HFFc6 (cell line): ENCODE data around the gene CDA. TPM values are rescaled to one million over a fixed set of nuclear protein-coding genes. Genes with fewer than 3 reads are reported as not detected.

Source experiments
- DNase-seq: peaks from one replicate; pipeline ENCODE4 v3.0.0-alpha.2; 2018
- H3K27ac Mint-ChIP-seq: 2 replicates; pipeline ENCODE4 v1.8.0; 2020; ENCODE audit warnings: mild to moderate bottlenecking, mixed read lengths
- H3K27me3 Mint-ChIP-seq: 2 replicates; pipeline ENCODE4 v1.8.0; 2021; ENCODE audit warnings: mild to moderate bottlenecking, moderate library complexity, mixed read lengths; ENCODE audit not compliant: insufficient read depth
- H3K36me3 Mint-ChIP-seq: 2 replicates; pipeline ENCODE4 v1.8.0; 2021; ENCODE audit warnings: low read depth, mixed read lengths
- H3K4me1 Mint-ChIP-seq: 2 replicates; pipeline ENCODE4 v1.8.0; 2020; ENCODE audit warnings: low read depth, mixed read lengths
- H3K4me3 Mint-ChIP-seq: 2 replicates; pipeline ENCODE4 v1.8.0; 2020; ENCODE audit warnings: mild to moderate bottlenecking, moderate library complexity, mixed read lengths
- H3K9me3 Mint-ChIP-seq: 2 replicates; pipeline ENCODE4 v1.8.0; 2020; ENCODE audit warnings: mild to moderate bottlenecking, mixed read lengths
- total RNA-seq, 6 experiments: library from RNA; stranded (reverse); fragmentation: NEBNext Ultra II Directional; extraction: Animal tissue kit (Norgen Biotek cat#: 25700); gene quantifications; 2 replicates in 1 of 6; 3 replicates in 5 of 6; pipeline ENCODE4 v1.2.3, GENCODE V29; 2021
- TF ChIP-seq, protein P1 (sequence below): fragments of 200-600 bp; sonication (generic); IDR thresholded peaks from 2 replicates; pipeline ENCODE4 v1.5.0; 2021; ENCODE audit warnings: antibody characterized with exemption, mild to moderate bottlenecking

The CDA gene
- total RNA-seq, 6 experiments from 2014 or later, result 6.7 to 15.4 (median 13.3) TPM

DNA sequence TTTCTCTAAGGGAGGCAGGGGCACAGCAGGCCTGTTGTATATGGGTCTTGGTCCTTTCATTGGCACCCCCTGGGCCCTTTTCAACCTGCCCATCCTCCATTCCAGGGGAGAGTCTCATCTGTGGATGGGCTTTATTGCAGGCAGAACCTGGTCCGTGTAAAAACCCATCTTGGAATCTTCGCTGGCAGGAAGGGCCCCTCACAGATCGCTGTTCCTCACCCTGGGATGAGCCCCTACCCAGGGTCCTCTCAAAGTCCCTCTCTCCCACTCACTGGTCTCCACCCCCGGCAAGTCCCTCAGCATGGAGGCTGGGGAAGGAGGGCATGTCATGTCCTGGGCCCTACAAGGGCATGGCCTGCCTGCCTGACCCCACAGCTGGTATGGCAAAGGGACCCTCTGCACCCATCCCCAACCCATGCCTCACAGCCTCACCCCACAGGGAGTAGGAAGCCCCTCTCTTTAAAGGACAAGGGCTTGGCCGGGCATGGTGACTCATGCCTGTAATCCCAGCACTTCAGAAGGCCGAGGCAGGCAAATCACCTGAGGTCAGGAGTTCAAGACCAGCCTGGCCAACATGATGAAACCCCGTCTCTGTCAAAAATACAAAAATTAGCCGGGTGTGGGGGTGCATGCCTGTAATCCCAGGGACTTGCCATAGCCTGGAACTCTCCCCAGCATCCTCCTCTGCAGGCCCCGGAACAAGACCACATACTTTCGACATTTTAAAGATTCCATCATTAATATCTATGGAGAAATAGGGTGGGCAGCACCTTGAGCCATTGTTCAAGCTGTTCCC lies 13.2 kb upstream of the CDA start:
- H3K27me3 Mint-ChIP-seq, result peaks cover 17% of the 10 kb centered on the region
- H3K36me3 Mint-ChIP-seq, result peaks cover 5% of the 10 kb centered on the region; the same call in 1 of the 2 replicates
- H3K4me3 Mint-ChIP-seq, result no peak overlapping the region
- TF ChIP-seq, protein P1, sequence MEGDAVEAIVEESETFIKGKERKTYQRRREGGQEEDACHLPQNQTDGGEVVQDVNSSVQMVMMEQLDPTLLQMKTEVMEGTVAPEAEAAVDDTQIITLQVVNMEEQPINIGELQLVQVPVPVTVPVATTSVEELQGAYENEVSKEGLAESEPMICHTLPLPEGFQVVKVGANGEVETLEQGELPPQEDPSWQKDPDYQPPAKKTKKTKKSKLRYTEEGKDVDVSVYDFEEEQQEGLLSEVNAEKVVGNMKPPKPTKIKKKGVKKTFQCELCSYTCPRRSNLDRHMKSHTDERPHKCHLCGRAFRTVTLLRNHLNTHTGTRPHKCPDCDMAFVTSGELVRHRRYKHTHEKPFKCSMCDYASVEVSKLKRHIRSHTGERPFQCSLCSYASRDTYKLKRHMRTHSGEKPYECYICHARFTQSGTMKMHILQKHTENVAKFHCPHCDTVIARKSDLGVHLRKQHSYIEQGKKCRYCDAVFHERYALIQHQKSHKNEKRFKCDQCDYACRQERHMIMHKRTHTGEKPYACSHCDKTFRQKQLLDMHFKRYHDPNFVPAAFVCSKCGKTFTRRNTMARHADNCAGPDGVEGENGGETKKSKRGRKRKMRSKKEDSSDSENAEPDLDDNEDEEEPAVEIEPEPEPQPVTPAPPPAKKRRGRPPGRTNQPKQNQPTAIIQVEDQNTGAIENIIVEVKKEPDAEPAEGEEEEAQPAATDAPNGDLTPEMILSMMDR, result no peak; the same call in none of the 2 replicates
- no peak for DNase-seq
- peaks cover 43% of the 10 kb centered on the region for H3K4me1 Mint-ChIP-seq
- H3K27ac Mint-ChIP-seq, result no peak overlapping the region; the same call in 1 of the 2 replicates
- peaks cover 8% of the 10 kb centered on the region for H3K9me3 Mint-ChIP-seq

DNA sequence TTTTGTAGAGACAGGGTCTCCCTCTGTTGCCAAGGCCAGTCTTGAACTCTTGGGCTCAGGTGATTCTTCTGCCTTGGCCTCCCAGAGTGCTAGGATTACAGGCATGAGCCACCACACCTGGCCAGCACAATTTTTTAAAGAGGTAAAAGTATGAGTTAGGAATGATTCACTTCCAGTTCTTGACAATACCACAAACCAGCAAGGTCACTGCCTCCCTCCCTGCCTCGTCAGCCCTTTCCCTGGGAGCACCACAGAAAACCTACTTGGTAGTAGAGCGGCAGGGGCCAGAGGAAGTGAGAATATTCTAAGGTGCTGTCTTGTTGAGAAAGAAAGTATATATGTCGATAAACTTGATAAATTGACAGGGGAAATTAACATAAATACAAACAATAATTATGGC lies 10.8 kb upstream of the CDA start:
- Mint-ChIP-seq H3K9me3 (peaks cover 4% of the 10 kb centered on the region; the same call in 1 of the 2 replicates), H3K4me3 (no peak overlapping the region), H3K27me3 (peaks cover 12% of the 10 kb centered on the region), H3K36me3 (peaks cover 5% of the 10 kb centered on the region; the same call in 1 of the 2 replicates), H3K4me1 (peaks cover 43% of the 10 kb centered on the region), H3K27ac (peak overlapping the region; percentile 6; the same call in 1 of the 2 replicates)
- no peak for DNase-seq
- TF ChIP-seq, protein P1, result no peak

DNA sequence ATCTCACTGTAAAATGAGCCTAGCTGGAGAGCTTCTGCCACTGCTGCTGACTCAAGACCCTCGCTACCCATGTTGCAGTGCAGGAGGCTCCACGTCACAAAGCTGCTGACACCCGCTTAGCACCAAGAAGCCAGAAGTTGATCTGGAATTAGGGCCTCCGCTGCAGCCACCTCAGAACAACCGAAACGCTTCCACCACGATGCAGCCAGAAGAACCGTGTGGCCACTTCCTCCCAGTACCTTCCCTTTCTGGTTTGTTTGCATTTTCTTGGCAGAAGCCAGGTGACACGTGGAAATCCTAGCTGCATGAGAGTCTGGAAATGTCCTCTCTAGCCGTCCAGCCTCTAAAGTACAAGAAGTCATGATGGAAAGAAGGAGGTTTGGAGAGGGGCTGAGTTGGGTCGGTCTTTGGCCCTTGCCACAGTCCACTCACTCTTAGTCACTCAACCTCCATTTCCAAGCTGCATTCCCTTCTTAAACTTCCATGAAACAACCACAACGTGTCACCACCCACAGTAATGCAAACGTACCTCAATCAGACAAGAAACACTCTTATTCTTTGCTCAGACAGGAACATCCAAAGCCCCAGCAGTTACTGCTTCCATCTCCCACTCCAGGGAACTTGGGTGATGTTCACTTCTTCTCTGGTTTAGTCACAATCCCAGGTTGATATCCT lies 10.0 kb upstream of the CDA start:
- Mint-ChIP-seq H3K36me3 (peaks cover 5% of the 10 kb centered on the region; the same call in 1 of the 2 replicates), H3K27me3 (peaks cover 6% of the 10 kb centered on the region), H3K27ac (peak overlapping the region; percentile 59), H3K4me1 (peaks cover 43% of the 10 kb centered on the region), H3K4me3 (peak overlapping the region; percentile 1; the same call in 1 of the 2 replicates), H3K9me3 (peaks cover 4% of the 10 kb centered on the region; the same call in 1 of the 2 replicates)
- DNase-seq, result peak; percentile 37
- TF ChIP-seq, protein P1, result no peak

DNA sequence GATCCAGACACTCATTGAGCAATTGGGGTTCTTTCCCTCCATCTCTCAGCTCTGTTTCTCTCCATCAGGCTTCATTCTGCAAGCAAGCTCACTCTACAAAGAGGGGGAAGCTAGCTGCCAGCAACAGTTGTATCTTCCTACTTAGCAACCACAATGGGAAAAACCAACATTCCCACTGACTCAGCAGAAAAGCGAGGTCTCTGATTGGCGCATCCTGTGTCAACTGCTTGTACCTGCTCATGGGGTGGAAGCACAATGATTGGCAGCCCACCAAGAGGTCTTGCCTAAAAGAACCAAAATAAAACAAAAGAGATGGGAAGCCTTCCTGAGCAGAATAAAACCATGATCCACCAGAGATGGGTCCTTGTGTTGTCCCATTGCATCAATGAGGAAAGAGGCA lies 4.0 kb upstream of the CDA start:
- H3K4me1 Mint-ChIP-seq, result peaks cover 34% of the 10 kb centered on the region
- H3K36me3 Mint-ChIP-seq, result no peaks in the 10 kb centered on the region
- H3K9me3 Mint-ChIP-seq, result no peaks in the 10 kb centered on the region
- TF ChIP-seq, protein P1, result no peak
- no peak for DNase-seq
- no peak overlapping the region for H3K27ac Mint-ChIP-seq
- H3K4me3 Mint-ChIP-seq, result no peak overlapping the region
- H3K27me3 Mint-ChIP-seq, result peaks cover 5% of the 10 kb centered on the region; the same call in 1 of the 2 replicates

DNA sequence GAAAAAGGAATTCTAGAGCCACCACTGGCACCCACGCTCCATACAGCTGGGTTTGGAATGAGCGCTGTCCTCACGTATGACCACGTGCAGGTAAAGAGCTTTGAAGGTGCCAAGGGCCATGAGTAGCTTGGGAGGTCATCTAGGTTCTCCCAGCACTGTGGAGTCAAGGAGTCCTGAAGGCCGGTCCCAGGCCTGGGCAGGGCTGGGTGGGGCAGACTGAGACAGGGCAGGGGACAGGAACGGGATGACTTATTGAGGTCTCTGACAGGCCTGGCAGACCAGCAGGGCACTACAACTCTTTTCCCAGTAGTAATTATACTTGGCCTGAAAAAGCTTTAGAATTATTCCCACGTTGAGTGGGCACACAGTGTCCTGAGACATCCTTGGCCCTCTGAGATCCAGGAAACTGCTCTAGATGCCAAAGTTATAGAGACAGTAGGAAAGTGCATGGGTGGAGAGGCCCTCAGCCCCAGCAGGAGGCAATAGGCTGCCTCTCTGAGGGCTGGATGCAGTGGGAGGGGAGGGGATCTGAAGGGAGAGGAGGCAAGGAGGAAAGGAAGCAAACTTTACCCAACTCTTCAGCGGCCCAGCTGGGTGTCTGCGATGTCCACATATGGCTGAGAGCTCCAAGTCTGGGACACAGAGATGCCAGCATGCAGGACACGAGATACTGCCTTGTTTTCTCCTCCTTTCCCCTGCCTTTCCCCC lies 1.8 kb upstream of the CDA start:
- no peak overlapping the region for H3K4me3 Mint-ChIP-seq
- H3K4me1 Mint-ChIP-seq, result peaks cover 43% of the 10 kb centered on the region
- no peaks in the 10 kb centered on the region for H3K36me3 Mint-ChIP-seq
- H3K27ac Mint-ChIP-seq, result no peak overlapping the region
- TF ChIP-seq, protein P1, result no peak
- DNase-seq, result no peak
- no peaks in the 10 kb centered on the region for H3K9me3 Mint-ChIP-seq
- H3K27me3 Mint-ChIP-seq, result peaks cover 5% of the 10 kb centered on the region
